Right lobe of liver (tissue), 6 donors: ENCODE data around the gene EEFSEC. TPM values are rescaled to one million over a fixed set of nuclear protein-coding genes. Genes with fewer than 3 reads are reported as not detected.

Source experiments
- ATAC-seq, 4 donors: fragments of 200-7000 bp; cut with Tn5 transposase; one replicate each; pipeline ENCODE4 v1.9.1; 2020; ENCODE audit warnings: mild to moderate bottlenecking in 4 of 4, moderate library complexity in 4 of 4
- DNase-seq, 3 donors: peaks; one replicate each; pipeline ENCODE4 v3.0.0-alpha.2; 2020
- H3K27ac ChIP-seq, 3 donors: fragments of 200-600 bp; one replicate each; pipeline ENCODE4 v1.8.0; 2022
- H3K27me3 ChIP-seq, 2 donors: fragments of 200-600 bp; one replicate each; pipeline ENCODE4 v1.8.0; 2022
- H3K36me3 ChIP-seq, 4 donors: fragments of 200-600 bp; sonication (generic) in 1 of 4; one replicate each; pipeline versions ENCODE4 v1.5.1 to v1.8.0; 2017 to 2022; ENCODE audit warnings: control low read depth in 1 of 4
- H3K4me1 ChIP-seq, 4 donors: fragments of 200-600 bp; sonication (generic) in 1 of 4; one replicate each; pipeline versions ENCODE4 v1.5.1 to v1.8.0; 2017 to 2022; ENCODE audit warnings: control low read depth in 1 of 4
- H3K4me3 ChIP-seq, 3 donors: fragments of 200-600 bp; one replicate each; pipeline ENCODE4 v1.8.0; 2022
- H3K9me3 ChIP-seq, 4 donors: fragments of 200-600 bp; sonication (generic) in 1 of 4; one replicate each; pipeline versions ENCODE4 v1.5.1 to v1.8.0; 2017 to 2022; ENCODE audit warnings: control low read depth in 1 of 4
- CTCF ChIP-seq, 4 donors: fragments of 200-600 bp in 3 of 4; fragments of 450-650 bp in 1 of 4; IDR thresholded peaks; one replicate each; pipeline versions ENCODE4 v1.5.1 to v1.8.0; 2016 to 2022; ENCODE audit warnings: antibody characterized with exemption in 4 of 4, mild to moderate bottlenecking in 2 of 4
- POLR2A ChIP-seq: fragments of 450-650 bp; IDR thresholded peaks from one replicate; pipeline ENCODE4 v1.6.1; 2017; ENCODE audit warnings: antibody characterized with exemption, mild to moderate bottlenecking
- WGBS: methylation state at CpG from one replicate; pipeline ENCODE4 v1.1.6; 2018; ENCODE audit warnings: low coverage, low lambda C conversion rate; ENCODE audit not compliant: insufficient coverage; ENCODE audit errors: missing lambda C conversion rate; 5-methylcytosine and 5-hydroxymethylcytosine counted together
- intact Hi-C, 2 donors: fragments of 100-400 bp; cut with DNase I; formaldehyde crosslinking; loops; one replicate each; pipeline versions ENCODE4 v1.11.2 to v1.14.1; 2022
- total RNA-seq, 6 experiments: library from RNA; depleted of rRNA in 2 of 6; stranded (reverse); fragments of >200 nt in 2 of 6; fragmentation: NEBNext Ultra II Directional in 3 of 6; extraction: Animal tissue kit (Norgen Biotek cat#: 25700) in 3 of 6; gene quantifications; one replicate each; pipeline versions ENCODE4 v1.1.0 to v1.2.4, GENCODE V29; 2016 to 2023
- donor health status: DM: no; HTN: yes; CAD: no.
- donor health status: DM: no; HTN: no; CAD: no.
- donor health status: DM: no; HTN: no; CAD: no.
- donor health status: DM: no; HTN: yes; CAD: no.
- donor health status: DM: no; HTN: yes; CAD: no.

Gene EEFSEC
- total RNA-seq, 6 experiments from 2014 or later: 10.1 to 24.0 (median 13.4) TPM

DNA sequence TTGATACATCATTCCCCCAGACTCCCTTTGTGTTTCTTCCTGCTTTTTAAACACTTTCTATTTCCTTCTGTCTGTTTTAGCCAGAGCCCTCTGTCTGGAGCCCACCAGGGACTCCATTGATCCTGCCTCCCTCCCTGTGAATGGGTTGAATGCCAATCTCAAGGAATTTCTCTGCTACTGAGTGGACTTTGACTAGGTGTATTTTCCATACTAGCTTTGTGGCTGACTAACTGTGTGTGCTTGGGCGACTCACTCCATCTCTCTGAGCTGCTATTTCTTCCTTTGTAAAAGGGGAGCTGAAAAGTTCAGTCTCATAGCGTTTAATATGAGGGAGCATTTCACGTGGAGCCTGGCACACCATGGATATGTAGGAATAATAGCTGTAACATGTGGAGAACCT is 98.8 kb downstream of the EEFSEC start:
- Histone ChIP-seq H3K27ac (no peak overlapping the region), H3K27me3 (no peaks in the 10 kb centered on the region), H3K4me3 (no peak overlapping the region), H3K4me1 (no peaks in the 10 kb centered on the region), H3K36me3 (peaks cover 0 to 12% (median 0%) of the 10 kb centered on the region in 4 donors), H3K9me3 (no peaks in the 10 kb centered on the region)
- intact Hi-C loops: no loop called here
- ATAC-seq: no peak
- WGBS: 94% methylated on average over 3 of the region's 3 CpGs
- no peak for DNase-seq
- TF ChIP-seq CTCF (IDR thresholded peaks at IDR 0.05) (no peak), POLR2A (no peak)

GRCh38 chr3:128253150-128253549 is 99.9 kb downstream of the EEFSEC start:
- no peak for ATAC-seq

DNA sequence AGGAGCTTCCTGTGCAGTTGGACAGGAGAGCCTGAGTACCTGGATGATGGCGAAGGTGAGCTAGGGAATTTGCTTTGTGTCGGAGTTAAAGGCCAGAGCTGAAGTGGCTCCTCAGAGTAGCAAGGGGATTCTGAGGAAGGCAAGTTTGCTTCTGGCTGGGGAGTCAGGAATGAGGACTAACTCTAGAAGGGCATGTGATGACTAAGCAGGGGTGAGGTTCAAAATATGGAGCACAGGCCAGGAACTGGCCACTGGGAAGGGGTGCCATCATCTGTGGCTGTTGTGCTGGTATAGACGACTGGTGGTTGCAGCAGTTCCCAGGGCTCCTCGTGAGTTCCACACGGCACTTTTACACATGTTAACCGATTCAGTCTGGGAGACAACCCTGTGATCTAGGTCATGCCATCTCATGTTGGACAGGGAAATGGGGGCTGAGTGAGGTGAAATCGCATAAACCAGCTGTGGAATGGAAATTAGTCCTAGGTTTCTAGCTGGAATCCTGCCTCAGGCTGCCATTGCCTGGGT is 100.8 kb downstream of the EEFSEC start:
- WGBS: 100% methylated on average over 2 of the region's 7 CpGs
- no peaks in the 10 kb centered on the region for H3K4me1 ChIP-seq
- no peaks in the 10 kb centered on the region for H3K36me3 ChIP-seq
- no peak overlapping the region for H3K27ac ChIP-seq
- ATAC-seq (no peak), DNase-seq (no peak)
- no peaks in the 10 kb centered on the region for H3K9me3 ChIP-seq
- no peak for TF ChIP-seq CTCF (IDR thresholded peaks at IDR 0.05)
- TF ChIP-seq POLR2A: no peak
- intact Hi-C loops: no loop called here
- H3K27me3 ChIP-seq: no peaks in the 10 kb centered on the region
- H3K4me3 ChIP-seq: no peak overlapping the region

More at GRCh38 chr3:128253150-128253549, 99.9 kb downstream of the EEFSEC start:
- Histone ChIP-seq H3K36me3 (peaks cover 0 to 1% (median 0%) of the 10 kb centered on the region in 4 donors), H3K4me3 (no peak overlapping the region), H3K4me1 (no peaks in the 10 kb centered on the region), H3K27me3 (no peaks in the 10 kb centered on the region), H3K27ac (no peak overlapping the region), H3K9me3 (no peaks in the 10 kb centered on the region)
- 94% methylated on average over 6 of the region's 7 CpGs for WGBS
- intact Hi-C loops: no loop called here
- DNase-seq: no peak
- TF ChIP-seq CTCF (IDR thresholded peaks at IDR 0.05) (no peak), POLR2A (no peak)

DNA sequence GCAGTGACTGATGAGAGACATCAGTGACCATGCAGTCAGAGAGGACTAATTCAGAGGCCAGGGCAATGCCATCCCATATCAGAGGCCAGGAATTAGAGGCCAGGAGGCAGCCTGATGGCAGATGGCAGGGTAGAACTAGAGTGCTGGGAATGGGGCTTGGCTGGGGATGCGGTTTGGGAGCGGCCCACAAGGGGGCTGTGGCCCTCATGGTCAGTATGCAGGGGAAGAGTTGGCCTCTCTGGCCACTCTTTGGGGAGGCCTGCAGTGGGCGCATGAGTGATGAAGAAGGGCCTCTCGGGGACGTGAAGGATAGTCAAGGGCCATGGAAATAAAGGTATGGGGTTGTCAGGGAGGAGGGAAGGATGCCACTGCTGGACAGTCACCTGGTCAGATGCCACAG is 101.7 kb downstream of the EEFSEC start:
- no peak overlapping the region for H3K27ac ChIP-seq
- 97% methylated on average over 5 of the region's 5 CpGs for WGBS

More for the DNA sequence above, 101.7 kb downstream of the EEFSEC start:
- Histone ChIP-seq H3K4me3 (no peak overlapping the region), H3K9me3 (no peaks in the 10 kb centered on the region), H3K36me3 (no peaks in the 10 kb centered on the region), H3K4me1 (no peaks in the 10 kb centered on the region), H3K27me3 (no peaks in the 10 kb centered on the region)
- intact Hi-C loops: no loop called here
- TF ChIP-seq CTCF (IDR thresholded peaks at IDR 0.05) (no peak), POLR2A (no peak)
- DNase-seq (no peak), ATAC-seq (no peak)
